HepG2 (cell line): ENCODE data around the gene RASA2. TPM values are rescaled to one million over a fixed set of nuclear protein-coding genes. Genes with fewer than 3 reads are reported as not detected.

Source experiments
- ATF7-NPFF ChIP-seq: sonication (generic); formaldehyde crosslinking; IDR thresholded peaks from 2 replicates; pipeline ENCODE4 v1.8.1; 2023; ENCODE audit warnings: mild to moderate bottlenecking, low read depth, missing genetic modification reagents, moderate library complexity
- CEBPG ChIP-seq: IDR thresholded peaks from 2 replicates; pipeline ENCODE4 v1.6.1; 2016
- CHD4 ChIP-seq: fragments of 200-600 bp; sonication (generic); IDR thresholded peaks from 2 replicates; pipeline ENCODE4 v1.7.0; 2017; ENCODE audit warnings: mild to moderate bottlenecking, low read length, borderline replicate concordance
- ETV5 ChIP-seq: IDR thresholded peaks from 2 replicates; pipeline ENCODE4 v1.6.1; 2018; ENCODE audit warnings: missing biosample characterization, missing genetic modification reagents, inconsistent platforms, borderline replicate concordance
- GATAD2A ChIP-seq: IDR thresholded peaks from 2 replicates; pipeline ENCODE4 v1.6.1; 2016
- HES4 ChIP-seq: sonication (generic); formaldehyde crosslinking; IDR thresholded peaks from 2 replicates; pipeline ENCODE4 v1.9.0; 2021; ENCODE audit warnings: mild to moderate bottlenecking, missing genetic modification reagents, borderline replicate concordance
- HNRNPLL ChIP-seq: fragments of 200-400 bp; formaldehyde crosslinking; IDR thresholded peaks from 2 replicates; pipeline ENCODE4 v1.6.1; 2017; ENCODE audit warnings: mild to moderate bottlenecking, low read depth, low read length; ENCODE audit not compliant: poor library complexity, severe bottlenecking
- KLF6 ChIP-seq: IDR thresholded peaks from 2 replicates; pipeline ENCODE4 v1.8.0; 2016; ENCODE audit warnings: missing biosample characterization, missing genetic modification reagents
- NFYB ChIP-seq: sonication (generic); formaldehyde crosslinking; IDR thresholded peaks from 2 replicates; pipeline ENCODE4 v1.4.0; 2020; ENCODE audit warnings: missing genetic modification reagents
- RXRB ChIP-seq: IDR thresholded peaks from 2 replicates; pipeline ENCODE4 v1.6.1; 2016; ENCODE audit warnings: borderline replicate concordance, missing genetic modification reagents, missing compliant biosample characterization
- SALL2 ChIP-seq: sonication (generic); formaldehyde crosslinking; IDR thresholded peaks from 2 replicates; pipeline ENCODE4 v1.8.1; 2023; ENCODE audit warnings: mild to moderate bottlenecking, missing genetic modification reagents, inconsistent platforms
- ZFP36L1 ChIP-seq: sonication (generic); formaldehyde crosslinking; IDR thresholded peaks from 2 replicates; pipeline ENCODE4 v1.8.0; 2022; ENCODE audit warnings: mild to moderate bottlenecking, missing genetic modification reagents, moderate library complexity
- ZNF501 ChIP-seq: sonication (generic); formaldehyde crosslinking; IDR thresholded peaks from 2 replicates; pipeline ENCODE4 v1.5.1; 2020; ENCODE audit warnings: mild to moderate bottlenecking, moderate library complexity, missing genetic modification reagents
- ZNF549 ChIP-seq: sonication (generic); formaldehyde crosslinking; IDR thresholded peaks from 2 replicates; pipeline ENCODE4 v1.5.0; 2020; ENCODE audit warnings: missing genetic modification reagents
- ZNF607 ChIP-seq: sonication (generic); formaldehyde crosslinking; IDR thresholded peaks from 2 replicates; pipeline ENCODE4 v1.5.1; 2020; ENCODE audit warnings: missing genetic modification reagents, mild to moderate bottlenecking, borderline replicate concordance
- ZNF616 ChIP-seq: sonication (generic); formaldehyde crosslinking; IDR thresholded peaks from 2 replicates; pipeline ENCODE4 v1.5.0; 2020; ENCODE audit warnings: low read depth, mild to moderate bottlenecking, missing genetic modification reagents
- ZNF619 ChIP-seq: sonication (generic); formaldehyde crosslinking; IDR thresholded peaks from 2 replicates; pipeline ENCODE4 v1.4.0; 2020; ENCODE audit warnings: mild to moderate bottlenecking, missing genetic modification reagents
- polyA plus RNA-seq, 8 experiments: library from polyadenylated mRNA; depleted of rRNA in 3 of 8; stranded (reverse) in 7 of 8; unstranded in 1 of 8; fragments of >200 nt; fragmentation: Illumina TruSeq in 4 of 8; extraction: Trizol in 4 of 8; gene quantifications; 2 replicates each; pipeline versions ENCODE4 v1.2.1 to v1.2.3, GENCODE V29; 2011 to 2016; ENCODE audit warnings: low read depth in 4 of 8, missing spikeins in 1 of 8, mixed read lengths in 1 of 8; ENCODE audit not compliant: insufficient read depth in 1 of 8
- total RNA-seq, 5 experiments: library from RNA; depleted of rRNA; stranded (reverse); fragments of >200 nt; fragmentation: Illumina TruSeq; extraction: Trizol; gene quantifications; 2 replicates each; pipeline ENCODE4 v1.2.3, GENCODE V29; 2016; ENCODE audit warnings: low read depth in 1 of 5
- TF ChIP-seq, protein P1 (sequence below): IDR thresholded peaks from 2 replicates; pipeline ENCODE4 v1.6.1; 2012; ENCODE audit warnings: inconsistent platforms
- TF ChIP-seq, protein P2 (sequence below), 2 experiments: sonication (generic) in 1 of 2; formaldehyde crosslinking in 1 of 2; IDR thresholded peaks; 2 replicates each; pipeline versions ENCODE4 v1.5.1 to v1.6.1; 2011 to 2020; ENCODE audit warnings: borderline replicate concordance in 1 of 2, low read depth in 1 of 2, low read length in 1 of 2, mild to moderate bottlenecking in 1 of 2, missing genetic modification reagents in 1 of 2, moderate library complexity in 1 of 2
- TF ChIP-seq, protein P3 (sequence below): IDR thresholded peaks from 2 replicates; pipeline ENCODE4 v1.6.1; 2016; ENCODE audit warnings: low read depth
- TF ChIP-seq, protein P4 (sequence below): sonication (generic); formaldehyde crosslinking; IDR thresholded peaks from 2 replicates; pipeline ENCODE4 v1.4.0; 2020; ENCODE audit warnings: mild to moderate bottlenecking, missing genetic modification reagents
- TF ChIP-seq, protein P5 (sequence below): sonication (generic); formaldehyde crosslinking; IDR thresholded peaks from 2 replicates; pipeline ENCODE4 v1.5.1; 2020; ENCODE audit warnings: missing genetic modification reagents, mild to moderate bottlenecking, borderline replicate concordance

The RASA2 gene
- total and polyA plus RNA-seq, 2 of the 13 experiments (the other 11 are each of a cell fraction or from before 2014, with no cell fraction given) = 5.4 to 8.5 TPM

DNA sequence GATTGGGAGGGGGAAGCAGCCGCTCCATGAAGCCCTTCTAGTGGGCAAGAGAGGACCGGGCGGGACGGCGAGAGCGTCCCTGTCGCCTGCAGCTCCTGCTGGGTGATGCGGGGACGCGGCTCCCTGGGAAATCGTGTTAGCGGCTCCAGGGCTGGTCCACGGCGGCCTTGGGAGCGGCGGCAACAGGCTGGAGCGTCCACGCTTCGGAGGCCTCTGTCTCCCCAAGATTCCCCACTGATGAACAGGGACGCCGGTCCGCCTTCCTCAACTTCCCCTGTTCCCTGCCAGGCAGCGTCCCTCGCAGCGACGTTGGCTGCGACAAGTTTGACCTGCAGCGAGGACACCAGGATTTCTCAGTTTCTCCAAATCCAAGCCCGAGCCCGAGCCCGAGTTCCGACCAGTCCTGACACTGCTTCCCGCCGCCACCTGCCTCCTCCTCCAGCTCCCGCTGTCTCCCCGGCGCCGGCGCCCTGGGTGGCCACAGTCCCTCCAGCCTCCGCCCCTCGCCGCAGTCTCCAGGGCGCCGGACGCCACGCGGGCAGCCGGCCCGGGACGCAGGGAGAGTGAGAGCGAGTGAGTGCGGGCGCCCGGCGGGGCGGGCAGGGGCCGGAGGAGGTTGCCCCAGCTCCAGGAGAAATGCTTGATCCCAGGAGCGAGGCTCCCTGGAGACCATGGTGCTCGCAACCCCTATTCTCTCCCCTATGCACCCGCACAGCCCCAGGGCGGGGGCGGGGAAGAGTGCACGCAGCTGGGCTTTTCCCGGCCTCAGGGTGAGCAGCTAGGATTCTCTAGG, 173.2 kb downstream of the RASA2 start (continued):
- TF ChIP-seq, protein P1, sequence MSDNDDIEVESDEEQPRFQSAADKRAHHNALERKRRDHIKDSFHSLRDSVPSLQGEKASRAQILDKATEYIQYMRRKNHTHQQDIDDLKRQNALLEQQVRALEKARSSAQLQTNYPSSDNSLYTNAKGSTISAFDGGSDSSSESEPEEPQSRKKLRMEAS = peak; percentile 17; the same call in 1 of the 2 replicates
- no peak for TF ChIP-seq RXRB (CRISPR knock-in tag)
- no peak for TF ChIP-seq ZNF607
- TF ChIP-seq HNRNPLL = peak; percentile 79
- TF ChIP-seq NFYB = no peak
- TF ChIP-seq ZNF619 (CRISPR knock-in tag) = no peak
- TF ChIP-seq ZFP36L1 (CRISPR knock-in tag) = no peak
- TF ChIP-seq HES4 (CRISPR knock-in tag) = no peak
- TF ChIP-seq, protein P2, sequence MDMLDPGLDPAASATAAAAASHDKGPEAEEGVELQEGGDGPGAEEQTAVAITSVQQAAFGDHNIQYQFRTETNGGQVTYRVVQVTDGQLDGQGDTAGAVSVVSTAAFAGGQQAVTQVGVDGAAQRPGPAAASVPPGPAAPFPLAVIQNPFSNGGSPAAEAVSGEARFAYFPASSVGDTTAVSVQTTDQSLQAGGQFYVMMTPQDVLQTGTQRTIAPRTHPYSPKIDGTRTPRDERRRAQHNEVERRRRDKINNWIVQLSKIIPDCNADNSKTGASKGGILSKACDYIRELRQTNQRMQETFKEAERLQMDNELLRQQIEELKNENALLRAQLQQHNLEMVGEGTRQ (IDR thresholded peaks at IDR 0.05; ENCODE audit: low read depth, low read length) = no peak
- TF ChIP-seq, protein P2 (CRISPR knock-in tag; IDR thresholded peaks at IDR 0.05; ENCODE audit: borderline replicate concordance) = 0 out of 2 replicates have a peak, but pooled peaks have one; percentile 18
- TF ChIP-seq CHD4 = no peak
- TF ChIP-seq ATF7-NPFF = peak; percentile 65; the same call in 1 of the 2 replicates
- TF ChIP-seq ZNF616 (CRISPR knock-in tag) = no peak
- 0 out of 2 replicates have a peak, but pooled peaks have one; percentile 14 for TF ChIP-seq GATAD2A
- TF ChIP-seq KLF6 (CRISPR knock-in tag) = no peak
- TF ChIP-seq, protein P3, sequence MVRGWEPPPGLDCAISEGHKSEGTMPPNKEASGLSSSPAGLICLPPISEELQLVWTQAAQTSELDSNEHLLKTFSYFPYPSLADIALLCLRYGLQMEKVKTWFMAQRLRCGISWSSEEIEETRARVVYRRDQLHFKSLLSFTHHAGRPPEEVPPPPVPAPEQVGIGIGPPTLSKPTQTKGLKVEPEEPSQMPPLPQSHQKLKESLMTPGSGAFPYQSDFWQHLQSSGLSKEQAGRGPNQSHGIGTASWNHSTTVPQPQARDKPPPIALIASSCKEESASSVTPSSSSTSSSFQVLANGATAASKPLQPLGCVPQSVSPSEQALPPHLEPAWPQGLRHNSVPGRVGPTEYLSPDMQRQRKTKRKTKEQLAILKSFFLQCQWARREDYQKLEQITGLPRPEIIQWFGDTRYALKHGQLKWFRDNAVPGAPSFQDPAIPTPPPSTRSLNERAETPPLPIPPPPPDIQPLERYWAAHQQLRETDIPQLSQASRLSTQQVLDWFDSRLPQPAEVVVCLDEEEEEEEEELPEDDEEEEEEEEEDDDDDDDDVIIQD (CRISPR knock-in tag) = no peak
- no peak for TF ChIP-seq ETV5
- no peak for TF ChIP-seq CEBPG (CRISPR knock-in tag)
- TF ChIP-seq, protein P4, sequence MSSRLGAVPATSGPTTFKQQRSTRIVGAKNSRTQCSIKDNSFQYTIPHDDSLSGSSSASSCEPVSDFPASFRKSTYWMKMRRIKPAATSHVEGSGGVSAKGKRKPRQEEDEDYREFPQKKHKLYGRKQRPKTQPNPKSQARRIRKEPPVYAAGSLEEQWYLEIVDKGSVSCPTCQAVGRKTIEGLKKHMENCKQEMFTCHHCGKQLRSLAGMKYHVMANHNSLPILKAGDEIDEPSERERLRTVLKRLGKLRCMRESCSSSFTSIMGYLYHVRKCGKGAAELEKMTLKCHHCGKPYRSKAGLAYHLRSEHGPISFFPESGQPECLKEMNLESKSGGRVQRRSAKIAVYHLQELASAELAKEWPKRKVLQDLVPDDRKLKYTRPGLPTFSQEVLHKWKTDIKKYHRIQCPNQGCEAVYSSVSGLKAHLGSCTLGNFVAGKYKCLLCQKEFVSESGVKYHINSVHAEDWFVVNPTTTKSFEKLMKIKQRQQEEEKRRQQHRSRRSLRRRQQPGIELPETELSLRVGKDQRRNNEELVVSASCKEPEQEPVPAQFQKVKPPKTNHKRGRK (CRISPR knock-in tag) = no peak
- TF ChIP-seq, protein P5, sequence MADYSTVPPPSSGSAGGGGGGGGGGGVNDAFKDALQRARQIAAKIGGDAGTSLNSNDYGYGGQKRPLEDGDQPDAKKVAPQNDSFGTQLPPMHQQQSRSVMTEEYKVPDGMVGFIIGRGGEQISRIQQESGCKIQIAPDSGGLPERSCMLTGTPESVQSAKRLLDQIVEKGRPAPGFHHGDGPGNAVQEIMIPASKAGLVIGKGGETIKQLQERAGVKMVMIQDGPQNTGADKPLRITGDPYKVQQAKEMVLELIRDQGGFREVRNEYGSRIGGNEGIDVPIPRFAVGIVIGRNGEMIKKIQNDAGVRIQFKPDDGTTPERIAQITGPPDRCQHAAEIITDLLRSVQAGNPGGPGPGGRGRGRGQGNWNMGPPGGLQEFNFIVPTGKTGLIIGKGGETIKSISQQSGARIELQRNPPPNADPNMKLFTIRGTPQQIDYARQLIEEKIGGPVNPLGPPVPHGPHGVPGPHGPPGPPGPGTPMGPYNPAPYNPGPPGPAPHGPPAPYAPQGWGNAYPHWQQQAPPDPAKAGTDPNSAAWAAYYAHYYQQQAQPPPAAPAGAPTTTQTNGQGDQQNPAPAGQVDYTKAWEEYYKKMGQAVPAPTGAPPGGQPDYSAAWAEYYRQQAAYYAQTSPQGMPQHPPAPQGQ = 0 out of 2 replicates have a peak, but pooled peaks have one; percentile 31
- TF ChIP-seq ZNF549 (CRISPR knock-in tag) = no peak
- TF ChIP-seq ZNF501 (CRISPR knock-in tag) = peak; percentile 61
- 0 out of 2 replicates have a peak, but pooled peaks have one; percentile 24 for TF ChIP-seq SALL2
